GM19455 (cell line): ENCODE measurements around the gene EPM2AIP1.
"Not testable (repeated sequence)": the region's sequence is repeated elsewhere in the genome, so short reads cannot be mapped to it uniquely, and the experiment has no call there.

ENCODE experiments used
- ATAC-seq: cut with Tn5 transposase; IDR thresholded peaks from one replicate; pipeline ENCODE4 v1.9.1; 2021; ENCODE audit not compliant: unreplicated experiment

EPM2AIP1 gene

GRCh38 chr3:36992806-36993325 is at the start of gene EPM2AIP1:
EPM2AIP1 (minus strand) TSS chr3:36993131; CDS start chr3:36993077, 54 bp downstream.
- peak; percentile 86 for ATAC-seq

- ATAC-seq: not testable (repeated sequence)
Measured at GRCh38 chr3:37042712-37043111, 49.8 kb upstream of the EPM2AIP1 start.

GRCh38 chr3:37041546-37042195 is 48.7 kb upstream of the EPM2AIP1 start:
- ATAC-seq: no peak

GRCh38 chr3:37040231-37040630 is 47.3 kb upstream of the EPM2AIP1 start:
- no peak for ATAC-seq

- ATAC-seq: no peak
Measured at GRCh38 chr3:37039161-37039846, 46.4 kb upstream of the EPM2AIP1 start.

GRCh38 chr3:37037352-37037751 is 44.4 kb upstream of the EPM2AIP1 start:
- no peak for ATAC-seq

- ATAC-seq: no peak
Measured at GRCh38 chr3:37032961-37033360, 40.0 kb upstream of the EPM2AIP1 start.

- no peak for ATAC-seq
Measured at GRCh38 chr3:37031096-37031682, 38.3 kb upstream of the EPM2AIP1 start.

GRCh38 chr3:37030588-37030987 is 37.7 kb upstream of the EPM2AIP1 start:
- ATAC-seq: no peak

GRCh38 chr3:37029516-37030163 is 36.7 kb upstream of the EPM2AIP1 start:
- no peak for ATAC-seq

GRCh38 chr3:37029111-37029510 is 36.2 kb upstream of the EPM2AIP1 start:
- no peak for ATAC-seq

- no peak for ATAC-seq
Measured at GRCh38 chr3:37028329-37028728, 35.4 kb upstream of the EPM2AIP1 start.

GRCh38 chr3:37026851-37027250 is 33.9 kb upstream of the EPM2AIP1 start:
- no peak for ATAC-seq

GRCh38 chr3:37025561-37026335 is 32.8 kb upstream of the EPM2AIP1 start:
- no peak for ATAC-seq

- ATAC-seq: no peak
Measured at GRCh38 chr3:37024820-37025405, 32.0 kb upstream of the EPM2AIP1 start.

- ATAC-seq: no peak
Measured at GRCh38 chr3:37024092-37024491, 31.2 kb upstream of the EPM2AIP1 start.

GRCh38 chr3:37017683-37018082 is 24.8 kb upstream of the EPM2AIP1 start:
- no peak for ATAC-seq

- no peak for ATAC-seq
Measured at GRCh38 chr3:37016903-37017302, 24.0 kb upstream of the EPM2AIP1 start.

GRCh38 chr3:37015642-37016041 is 22.7 kb upstream of the EPM2AIP1 start:
- no peak for ATAC-seq

- no peak for ATAC-seq
Measured at GRCh38 chr3:37014620-37015019, 21.7 kb upstream of the EPM2AIP1 start.
